Fibroblast of peridontal ligament (primary cell): ENCODE data around the gene CHMP6.

ENCODE experiments used
- DNase-seq: peaks from one replicate; pipeline ENCODE4 v3.0.0-alpha.2; 2010; ENCODE audit errors: extremely low read depth

Gene CHMP6

GRCh38 chr17:81043319-81043724 lies 51.7 kb downstream of the CHMP6 start:
- no peak for DNase-seq

GRCh38 chr17:81043725-81044427 lies 52.2 kb downstream of the CHMP6 start:
- DNase-seq: no peak

- no peak for DNase-seq
Measured at GRCh38 chr17:81044428-81044763, 52.8 kb downstream of the CHMP6 start.

DNA sequence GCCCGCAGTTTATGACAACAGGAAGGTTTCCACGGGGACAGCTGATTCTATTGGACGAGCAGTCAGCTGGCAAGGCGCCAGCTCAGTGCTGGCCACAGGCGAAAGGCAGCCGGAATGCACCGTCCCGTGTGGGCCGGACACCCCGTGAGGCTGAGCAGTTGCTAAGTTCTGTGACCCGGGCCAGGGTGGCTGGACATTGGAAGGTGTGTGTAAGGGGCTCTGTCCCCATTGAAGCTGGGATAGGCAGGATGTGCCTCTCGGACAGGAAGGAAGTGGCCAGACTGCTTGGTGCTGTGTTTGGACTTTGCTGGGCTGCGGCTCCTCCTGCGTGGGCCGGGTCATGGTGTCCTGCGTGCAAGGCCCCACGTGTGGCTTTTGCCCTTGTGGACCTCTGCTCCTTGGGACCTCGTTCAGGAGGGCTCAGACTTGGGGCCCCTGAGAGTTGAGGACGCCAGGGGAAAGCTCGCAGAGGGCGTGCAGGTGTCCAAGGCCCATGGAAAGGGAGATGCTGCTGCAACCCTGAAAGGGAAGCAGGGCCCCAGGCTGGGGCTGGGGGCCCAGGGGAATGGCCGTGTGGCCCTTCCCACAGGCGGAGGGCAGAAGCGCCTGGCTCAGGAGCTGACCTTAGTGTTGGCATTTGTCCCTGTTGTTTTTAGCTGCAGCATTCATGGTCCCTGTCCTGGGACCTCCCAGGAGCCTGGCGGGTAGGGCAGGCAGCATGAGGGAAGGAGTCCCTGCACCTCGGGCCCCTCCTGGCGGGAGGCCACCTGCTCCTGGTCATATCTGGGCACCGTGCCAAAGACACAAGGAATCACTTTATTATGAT lies 53.3 kb downstream of the CHMP6 start:
- DNase-seq: peak; percentile 64

- DNase-seq: no peak
Measured at GRCh38 chr17:81045590-81046095, 54.0 kb downstream of the CHMP6 start.

- DNase-seq: no peak
Measured at GRCh38 chr17:81046132-81046769, 54.6 kb downstream of the CHMP6 start.

- no peak for DNase-seq
Measured at GRCh38 chr17:81046770-81047359, 55.2 kb downstream of the CHMP6 start.

DNA sequence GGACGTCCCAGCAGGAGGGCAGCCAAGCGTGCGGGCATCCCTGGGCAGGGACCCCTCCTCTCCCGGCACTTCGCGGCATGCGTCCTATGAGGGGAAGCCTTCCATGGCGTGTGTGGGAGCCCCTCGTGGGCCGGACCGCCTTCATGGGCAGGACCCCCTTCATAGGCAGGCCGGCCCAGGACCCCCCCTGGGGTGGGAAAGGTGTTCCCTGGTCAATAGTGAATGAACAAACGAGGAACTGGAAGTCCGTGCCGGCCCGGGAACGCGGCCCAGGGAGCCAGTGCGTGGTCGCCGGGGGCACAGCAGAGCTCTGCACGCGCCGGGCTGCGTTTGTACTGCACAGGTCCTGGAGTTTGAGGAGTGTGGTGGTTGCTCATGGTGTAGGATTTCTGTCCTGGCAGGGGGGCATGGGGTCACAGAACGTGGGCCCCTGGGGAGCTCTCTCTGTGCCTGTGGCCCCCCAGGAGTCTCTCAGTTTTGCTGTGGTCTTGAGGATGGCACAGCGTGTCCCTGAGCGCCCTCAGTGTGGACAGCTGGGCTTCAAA lies 57.3 kb downstream of the CHMP6 start:
- no peak for DNase-seq

- DNase-seq: no peak
Measured at GRCh38 chr17:81049372-81049911, 57.8 kb downstream of the CHMP6 start.
